ENCODE measurements around the gene ECSCR.
"Not testable (repeated sequence)": the region's sequence is repeated elsewhere in the genome, so short reads cannot be mapped to it uniquely, and the experiment has no call there.

Gene ECSCR

DNA sequence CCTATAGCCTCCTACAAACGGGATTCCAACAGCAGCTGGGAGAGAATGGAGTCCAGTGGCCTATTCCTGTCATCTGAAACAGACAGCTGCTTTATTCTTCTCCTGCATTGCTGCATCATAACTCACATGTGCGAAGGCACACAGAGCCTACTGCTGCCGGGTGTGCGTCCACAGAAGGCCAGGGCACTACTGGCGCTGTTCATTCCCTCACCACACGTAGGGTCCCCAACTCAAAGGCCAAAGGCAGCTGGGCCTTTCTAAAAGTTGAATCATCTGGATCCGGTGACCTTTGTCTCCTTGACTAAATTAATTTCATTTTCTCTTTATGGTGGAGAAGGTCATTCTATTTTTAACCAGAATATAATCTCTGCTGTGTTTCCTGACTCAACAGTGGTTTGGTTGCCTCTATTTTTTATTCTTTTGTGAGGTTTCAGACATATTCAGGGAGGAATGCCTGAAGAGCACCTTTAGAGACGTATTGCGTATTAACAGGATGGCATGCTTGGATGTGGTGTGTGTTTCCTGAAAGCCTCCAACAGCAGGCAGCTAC lies 47.9 kb downstream of the ECSCR start:
- POLR2A ChIA-PET: interaction anchor here (1.2 kb wide), 1 partner anchor 23 kb away, joined by 3 read pairs; no protein-coding TSS in a partner anchor
- CTCF ChIA-PET: interaction anchor here (0.9 to 18.1 kb wide), 5 partner anchors 8 to 217 kb away, joined by 3 to 504 read pairs (median 6); partner anchors contain the start of gene SPATA24
- TF ChIP-seq, protein P1, sequence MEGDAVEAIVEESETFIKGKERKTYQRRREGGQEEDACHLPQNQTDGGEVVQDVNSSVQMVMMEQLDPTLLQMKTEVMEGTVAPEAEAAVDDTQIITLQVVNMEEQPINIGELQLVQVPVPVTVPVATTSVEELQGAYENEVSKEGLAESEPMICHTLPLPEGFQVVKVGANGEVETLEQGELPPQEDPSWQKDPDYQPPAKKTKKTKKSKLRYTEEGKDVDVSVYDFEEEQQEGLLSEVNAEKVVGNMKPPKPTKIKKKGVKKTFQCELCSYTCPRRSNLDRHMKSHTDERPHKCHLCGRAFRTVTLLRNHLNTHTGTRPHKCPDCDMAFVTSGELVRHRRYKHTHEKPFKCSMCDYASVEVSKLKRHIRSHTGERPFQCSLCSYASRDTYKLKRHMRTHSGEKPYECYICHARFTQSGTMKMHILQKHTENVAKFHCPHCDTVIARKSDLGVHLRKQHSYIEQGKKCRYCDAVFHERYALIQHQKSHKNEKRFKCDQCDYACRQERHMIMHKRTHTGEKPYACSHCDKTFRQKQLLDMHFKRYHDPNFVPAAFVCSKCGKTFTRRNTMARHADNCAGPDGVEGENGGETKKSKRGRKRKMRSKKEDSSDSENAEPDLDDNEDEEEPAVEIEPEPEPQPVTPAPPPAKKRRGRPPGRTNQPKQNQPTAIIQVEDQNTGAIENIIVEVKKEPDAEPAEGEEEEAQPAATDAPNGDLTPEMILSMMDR (IDR thresholded peaks at IDR 0.05; ENCODE audit: control extremely low read depth, extremely low read depth, low read depth, missing control alignments): no peak
- DNase-seq (ENCODE audit: extremely low spot score): no peak

DNA sequence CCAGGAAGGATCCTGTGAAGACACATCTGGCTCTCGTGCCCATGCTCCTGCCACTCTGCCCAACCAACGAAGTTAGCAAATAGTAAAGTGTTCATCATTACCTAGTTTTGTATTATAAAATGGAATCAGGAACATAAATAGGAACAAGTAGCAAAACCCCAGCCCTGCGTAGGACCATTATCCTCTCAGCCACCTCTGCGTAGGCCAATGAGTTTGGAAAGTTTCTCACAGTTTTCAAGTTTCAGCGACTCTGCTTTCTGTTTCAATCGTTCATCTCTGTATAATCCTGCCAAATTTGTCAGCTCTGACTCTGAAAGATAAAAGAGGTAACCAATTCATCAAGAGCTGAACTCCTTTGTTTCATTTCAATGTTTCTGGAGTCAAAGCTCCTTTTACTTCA lies 48.6 kb downstream of the ECSCR start:
- POLR2A ChIA-PET: interaction anchor here (1.2 kb wide), 1 partner anchor 23 kb away, joined by 3 read pairs; no protein-coding TSS in a partner anchor
- DNase-seq (ENCODE audit: extremely low spot score): peak; percentile 52
- CTCF ChIA-PET: interaction anchor here (0.9 to 18.1 kb wide), 6 partner anchors 9 to 218 kb away, joined by 3 to 504 read pairs (median 6); partner anchors contain the start of gene SPATA24
- TF ChIP-seq, protein P1 (IDR thresholded peaks at IDR 0.05; ENCODE audit: control extremely low read depth, extremely low read depth, low read depth, missing control alignments): no peak

DNA sequence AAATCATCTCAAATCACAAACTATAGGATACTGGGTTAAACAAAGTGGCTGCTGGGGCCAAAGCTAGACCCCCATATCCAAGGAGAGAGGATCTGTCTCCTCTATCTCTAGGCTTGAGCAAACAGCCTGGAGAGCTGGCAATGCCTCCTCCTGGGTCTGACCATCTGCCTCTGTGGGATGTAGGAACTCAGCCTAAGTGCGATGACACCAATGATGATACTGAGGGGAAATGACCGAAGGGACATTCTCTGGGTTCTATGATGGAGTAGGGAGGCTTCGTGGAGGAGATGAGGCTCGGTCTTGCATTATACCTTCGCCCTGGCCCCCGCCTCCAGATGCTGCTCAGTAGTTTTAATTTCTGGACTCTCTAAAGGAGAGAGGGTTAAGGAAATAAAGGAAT lies 49.4 kb downstream of the ECSCR start:
- TF ChIP-seq, protein P1 (IDR thresholded peaks at IDR 0.05; ENCODE audit: control extremely low read depth, extremely low read depth, low read depth, missing control alignments): no peak
- ChIA-PET CTCF (interaction anchor here (1.2 to 18.1 kb wide), 3 partner anchors 24 to 219 kb away, joined by 3 to 504 read pairs (median 6); no protein-coding TSS in a partner anchor), POLR2A (no interaction called here)

DNA sequence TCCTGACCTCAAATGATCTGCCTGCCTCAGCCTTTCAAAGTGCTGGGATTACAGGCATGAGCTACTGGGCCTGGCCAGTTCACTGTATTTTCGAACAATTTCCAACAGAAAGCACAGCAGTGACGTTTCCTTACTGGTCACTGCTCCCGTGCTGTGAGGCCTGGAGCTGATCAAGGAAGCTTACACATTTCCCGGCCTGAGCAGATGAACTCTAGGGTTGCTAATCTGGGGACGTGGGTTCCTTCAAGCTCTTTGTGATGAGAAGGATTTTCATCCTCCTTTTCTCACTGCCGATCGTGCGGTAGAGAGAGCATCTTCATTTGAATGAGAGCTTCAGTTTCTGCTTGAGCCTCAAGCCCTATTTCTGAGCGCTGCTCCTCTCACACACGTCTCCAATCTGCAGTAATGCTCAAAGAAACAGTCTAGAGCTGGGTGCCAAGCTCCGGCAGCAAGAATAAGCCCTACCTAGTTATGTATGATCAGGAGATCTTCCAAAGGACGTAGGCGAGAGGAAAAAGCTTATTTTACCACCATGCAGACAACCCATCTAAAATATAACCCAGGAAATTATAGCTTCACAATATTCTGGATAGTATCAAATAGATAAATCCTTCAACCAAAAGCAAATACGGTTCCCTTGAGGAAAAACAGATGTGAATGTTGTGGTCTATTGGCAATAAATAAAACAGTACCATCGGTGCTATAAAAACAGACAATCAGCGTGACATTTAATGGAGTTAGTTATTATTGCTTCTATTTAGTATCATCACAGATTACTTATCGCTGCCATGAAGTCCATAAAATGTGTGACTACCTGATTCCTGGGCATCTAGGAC lies 51.3 kb downstream of the ECSCR start:
- TF ChIP-seq, protein P1 (IDR thresholded peaks at IDR 0.05; ENCODE audit: control extremely low read depth, extremely low read depth, low read depth, missing control alignments): no peak
- ChIA-PET POLR2A (interaction anchor here (0.7 kb wide), 1 partner anchor 13 kb away, joined by 3 read pairs; no protein-coding TSS in a partner anchor), CTCF (interaction anchor here (0.9 to 18.1 kb wide), 9 partner anchors 9 to 279 kb away, joined by 3 to 504 read pairs (median 9); partner anchors contain the start of gene ECSCR)
- no peak for DNase-seq (ENCODE audit: extremely low spot score)

More for the DNA sequence above, 49.4 kb downstream of the ECSCR start:
- DNase-seq (ENCODE audit: extremely low spot score): no peak

DNA sequence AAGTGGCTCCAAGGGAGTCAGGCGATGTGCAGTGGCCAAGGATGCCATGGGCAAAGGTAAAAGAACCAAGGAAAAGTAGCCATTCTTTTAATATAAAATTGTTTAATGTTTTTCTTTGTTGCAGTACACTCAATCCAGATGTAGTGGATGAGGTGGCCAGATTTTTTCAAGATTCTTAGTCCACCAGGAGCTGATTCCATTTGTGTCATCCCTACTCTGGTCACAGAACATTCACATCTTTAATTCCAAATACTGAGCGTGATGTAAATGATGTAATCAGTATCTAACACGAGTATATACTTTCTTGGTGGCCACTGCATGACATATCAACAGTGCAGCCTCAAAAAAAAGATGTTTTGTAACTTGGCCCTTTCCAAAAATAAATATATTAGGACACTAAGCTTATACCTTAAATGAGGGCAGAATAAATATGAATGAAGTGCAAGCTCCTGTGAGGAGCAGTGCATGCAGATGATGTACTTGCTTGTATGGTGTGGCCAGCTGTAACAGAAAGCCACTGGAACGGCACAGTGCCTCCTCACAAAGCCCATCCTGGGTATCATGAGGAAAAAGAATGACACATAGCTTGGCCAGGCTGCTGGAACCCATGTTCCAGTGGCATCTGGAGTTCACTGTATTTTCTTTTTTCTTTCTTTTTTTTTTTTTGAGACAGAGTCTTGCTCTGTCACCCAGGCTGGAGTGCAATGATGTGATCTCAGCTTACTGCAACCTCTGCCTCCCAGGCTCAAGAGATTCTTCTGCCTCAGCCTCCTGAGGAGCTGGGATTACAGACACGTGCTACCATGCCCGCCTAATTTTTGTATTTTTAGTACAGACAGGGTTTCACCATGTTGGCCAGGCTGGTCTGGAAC lies 52.2 kb downstream of the ECSCR start:
- no peak for DNase-seq (ENCODE audit: extremely low spot score)
- ChIA-PET POLR2A (interaction anchor here (0.7 kb wide), 1 partner anchor 14 kb away, joined by 3 read pairs; no protein-coding TSS in a partner anchor), CTCF (interaction anchor here (0.9 to 18.1 kb wide), 10 partner anchors 7 to 280 kb away, joined by 3 to 504 read pairs (median 8); partner anchors contain the start of gene ECSCR)
- TF ChIP-seq, protein P1 (IDR thresholded peaks at IDR 0.05; ENCODE audit: control extremely low read depth, extremely low read depth, low read depth, missing control alignments): no peak

DNA sequence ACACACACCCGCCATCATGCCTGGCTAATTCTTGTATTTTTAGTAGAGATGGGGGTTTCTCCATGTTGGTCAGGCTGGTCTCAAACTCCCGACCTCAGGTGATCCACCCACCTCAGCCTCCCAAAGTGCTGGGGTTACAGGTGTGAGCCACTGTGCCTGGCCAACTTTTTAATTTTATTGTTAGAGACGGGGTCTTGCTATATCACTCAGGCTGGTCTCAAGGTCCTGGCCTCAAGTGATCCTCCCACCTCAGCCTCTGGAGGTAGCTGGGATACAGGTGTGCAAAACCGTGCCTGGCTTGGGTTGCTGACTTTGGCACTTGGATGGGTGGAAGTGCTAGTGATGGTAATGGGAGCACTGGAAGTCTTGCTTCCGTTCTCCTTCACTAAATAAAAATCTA lies 53.4 kb downstream of the ECSCR start:
- CTCF ChIA-PET: interaction anchor here (1.1 to 18.1 kb wide), 4 partner anchors 9 to 108 kb away, joined by 4 to 504 read pairs (median 28); no protein-coding TSS in a partner anchor
- POLR2A ChIA-PET; DNase-seq (ENCODE audit: extremely low spot score): not testable (repeated sequence)

Measured in GM10248 (cell line).